Liver (tissue), 3 donors: ENCODE results near the gene SWAP70.

Experiments used
- ATF3 ChIP-seq: IDR thresholded peaks from 2 replicates; pipeline ENCODE4 v1.6.1; 2016; ENCODE audit warnings: antibody characterized with exemption
- CTCF ChIP-seq: fragments of 150-350 bp; IDR thresholded peaks from 2 replicates; pipeline ENCODE4 v1.5.1; 2017; ENCODE audit warnings: improper control_type of control experiment, low read depth, low read length; ENCODE audit not compliant: missing input control
- EGR1 ChIP-seq, 2 donors: IDR thresholded peaks; 2 replicates each; pipeline ENCODE4 v1.6.1; 2016 to 2018; ENCODE audit warnings: antibody characterized with exemption in 2 of 2, low read depth in 2 of 2
- GABPA ChIP-seq, 2 donors: IDR thresholded peaks in 1 of 2; conservative IDR thresholded peaks in 1 of 2; 2 replicates each; pipeline ENCODE4 v1.6.1; 2016; ENCODE audit warnings: antibody characterized with exemption in 2 of 2, mild to moderate bottlenecking in 1 of 2, moderate library complexity in 1 of 2
- HNF4G ChIP-seq: IDR thresholded peaks from 2 replicates; pipeline ENCODE4 v1.6.1; 2016; ENCODE audit warnings: antibody characterized with exemption
- JUND ChIP-seq, 2 donors: IDR thresholded peaks; 2 replicates each; pipeline ENCODE4 v1.6.1; 2016; ENCODE audit warnings: antibody characterized with exemption in 2 of 2
- MAX ChIP-seq: IDR thresholded peaks from 2 replicates; pipeline ENCODE4 v1.6.1; 2016; ENCODE audit warnings: antibody characterized with exemption
- RAD21 ChIP-seq, 2 donors: IDR thresholded peaks; 2 replicates each; pipeline ENCODE4 v1.6.1; 2016; ENCODE audit warnings: antibody characterized with exemption in 2 of 2, mild to moderate bottlenecking in 2 of 2
- RXRA ChIP-seq, 2 donors: IDR thresholded peaks; 2 replicates each; pipeline ENCODE4 v1.6.1; 2017 to 2018; ENCODE audit warnings: antibody characterized with exemption in 2 of 2, mild to moderate bottlenecking in 1 of 2
- SP1 ChIP-seq: IDR thresholded peaks from 2 replicates; pipeline ENCODE4 v1.6.1; 2018; ENCODE audit warnings: antibody characterized with exemption, mild to moderate bottlenecking
- TAF1 ChIP-seq: conservative IDR thresholded peaks from 2 replicates; pipeline ENCODE4 v1.6.1; 2016; ENCODE audit warnings: antibody characterized with exemption, mild to moderate bottlenecking
- YY1 ChIP-seq: IDR thresholded peaks from 2 replicates; pipeline ENCODE4 v1.6.1; 2016; ENCODE audit warnings: antibody characterized with exemption, mild to moderate bottlenecking
- TF ChIP-seq, protein P1 (sequence below): IDR thresholded peaks from 2 replicates; pipeline ENCODE4 v1.6.1; 2016; ENCODE audit warnings: antibody characterized with exemption, mild to moderate bottlenecking
- donor health status: healthy.
- donor health status: healthy.

DNA sequence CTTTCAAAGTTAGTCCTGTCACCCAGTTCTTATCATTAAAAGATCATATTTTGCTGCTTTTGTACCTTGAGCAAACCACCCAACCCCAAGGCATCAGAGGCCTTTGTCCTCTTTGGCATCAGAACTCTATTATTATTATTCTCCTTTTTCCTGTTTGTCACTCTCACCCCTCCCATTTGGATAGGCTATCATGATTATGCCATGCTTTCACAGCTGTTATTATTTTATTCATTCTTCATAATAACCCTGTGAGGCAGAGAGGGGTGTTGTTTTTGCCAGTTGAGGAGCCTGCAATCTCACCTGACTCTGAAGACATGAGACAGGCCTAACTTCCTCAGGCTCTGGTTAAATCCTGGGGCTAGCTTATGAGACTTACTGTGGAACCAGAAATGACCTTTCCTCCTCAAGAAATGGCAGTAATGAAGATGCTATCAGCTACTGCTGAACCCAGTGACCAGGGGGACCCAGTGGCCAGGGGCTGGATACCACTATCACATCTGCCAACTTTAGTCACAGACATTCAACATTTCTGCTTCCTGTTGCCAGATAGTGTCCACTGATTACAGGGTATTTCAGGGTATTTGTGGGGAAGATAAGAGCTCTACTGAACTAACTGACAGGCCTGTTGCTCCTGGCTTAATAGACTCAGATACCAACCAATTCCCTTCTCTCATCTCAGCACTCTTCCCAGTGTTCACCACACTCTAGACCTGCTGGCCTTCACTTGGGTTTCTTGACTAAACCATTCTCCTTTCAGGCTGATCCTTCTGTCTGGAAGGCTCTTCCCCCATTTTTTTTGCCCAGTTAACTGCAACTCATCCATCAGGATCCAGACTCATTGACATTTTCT is 11.8 kb upstream of the SWAP70 start:
- TF ChIP-seq JUND (IDR thresholded peaks at IDR 0.05) (no peak), CTCF (no peak), EGR1 (IDR thresholded peaks at IDR 0.05; ENCODE audit: low read depth in 2 of 2) (no peak), YY1 (no peak), TAF1 (no peak), MAX (no peak), RXRA (IDR thresholded peaks at IDR 0.05) (no peak), RAD21 (IDR thresholded peaks at IDR 0.05) (no peak), ATF3 (no peak), GABPA (IDR thresholded peaks at IDR 0.05 in 1 of 2, conservative IDR thresholded peaks at IDR 0.05 in 1 of 2) (no peak), SP1 (no peak), HNF4G (no peak)
- TF ChIP-seq, protein P1, sequence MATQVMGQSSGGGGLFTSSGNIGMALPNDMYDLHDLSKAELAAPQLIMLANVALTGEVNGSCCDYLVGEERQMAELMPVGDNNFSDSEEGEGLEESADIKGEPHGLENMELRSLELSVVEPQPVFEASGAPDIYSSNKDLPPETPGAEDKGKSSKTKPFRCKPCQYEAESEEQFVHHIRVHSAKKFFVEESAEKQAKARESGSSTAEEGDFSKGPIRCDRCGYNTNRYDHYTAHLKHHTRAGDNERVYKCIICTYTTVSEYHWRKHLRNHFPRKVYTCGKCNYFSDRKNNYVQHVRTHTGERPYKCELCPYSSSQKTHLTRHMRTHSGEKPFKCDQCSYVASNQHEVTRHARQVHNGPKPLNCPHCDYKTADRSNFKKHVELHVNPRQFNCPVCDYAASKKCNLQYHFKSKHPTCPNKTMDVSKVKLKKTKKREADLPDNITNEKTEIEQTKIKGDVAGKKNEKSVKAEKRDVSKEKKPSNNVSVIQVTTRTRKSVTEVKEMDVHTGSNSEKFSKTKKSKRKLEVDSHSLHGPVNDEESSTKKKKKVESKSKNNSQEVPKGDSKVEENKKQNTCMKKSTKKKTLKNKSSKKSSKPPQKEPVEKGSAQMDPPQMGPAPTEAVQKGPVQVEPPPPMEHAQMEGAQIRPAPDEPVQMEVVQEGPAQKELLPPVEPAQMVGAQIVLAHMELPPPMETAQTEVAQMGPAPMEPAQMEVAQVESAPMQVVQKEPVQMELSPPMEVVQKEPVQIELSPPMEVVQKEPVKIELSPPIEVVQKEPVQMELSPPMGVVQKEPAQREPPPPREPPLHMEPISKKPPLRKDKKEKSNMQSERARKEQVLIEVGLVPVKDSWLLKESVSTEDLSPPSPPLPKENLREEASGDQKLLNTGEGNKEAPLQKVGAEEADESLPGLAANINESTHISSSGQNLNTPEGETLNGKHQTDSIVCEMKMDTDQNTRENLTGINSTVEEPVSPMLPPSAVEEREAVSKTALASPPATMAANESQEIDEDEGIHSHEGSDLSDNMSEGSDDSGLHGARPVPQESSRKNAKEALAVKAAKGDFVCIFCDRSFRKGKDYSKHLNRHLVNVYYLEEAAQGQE = no peak
